GM19467 (cell line): ENCODE data around the gene TRPV4.

Source experiments
- ATAC-seq: cut with Tn5 transposase; IDR thresholded peaks from one replicate; pipeline ENCODE4 v1.9.1; 2021; ENCODE audit warnings: mild to moderate bottlenecking, moderate library complexity; ENCODE audit not compliant: unreplicated experiment

Gene TRPV4

GRCh38 chr12:109808876-109809646, 24.1 kb downstream of the TRPV4 start:
- no peak for ATAC-seq

- no peak for ATAC-seq
Observed at GRCh38 chr12:109807954-109808643, 25.1 kb downstream of the TRPV4 start.

- ATAC-seq: no peak
Observed at GRCh38 chr12:109804820-109805761, 28.1 kb downstream of the TRPV4 start.

- ATAC-seq: no peak
Observed at GRCh38 chr12:109803678-109804077, 29.5 kb downstream of the TRPV4 start.

- ATAC-seq: no peak
Observed at GRCh38 chr12:109802828-109803227, 30.4 kb downstream of the TRPV4 start.

- ATAC-seq: no peak
Observed at GRCh38 chr12:109800536-109800935, 32.7 kb downstream of the TRPV4 start.

GRCh38 chr12:109798691-109799090, 34.5 kb downstream of the TRPV4 start:
- ATAC-seq: no peak

GRCh38 chr12:109797905-109798669, 35.1 kb downstream of the TRPV4 start:
- no peak for ATAC-seq

- no peak for ATAC-seq
Observed at GRCh38 chr12:109796057-109796456, 37.1 kb downstream of the TRPV4 start.

- no peak for ATAC-seq
Observed at GRCh38 chr12:109795023-109795422, 38.2 kb downstream of the TRPV4 start.

GRCh38 chr12:109793826-109794501, 39.2 kb downstream of the TRPV4 start:
- no peak for ATAC-seq

GRCh38 chr12:109793411-109793810, 39.8 kb downstream of the TRPV4 start:
- no peak for ATAC-seq

GRCh38 chr12:109792992-109793391, 40.2 kb downstream of the TRPV4 start:
- no peak for ATAC-seq

GRCh38 chr12:109789526-109790048, 43.6 kb downstream of the TRPV4 start:
- no peak for ATAC-seq

- no peak for ATAC-seq
Observed at GRCh38 chr12:109786799-109787198, 46.4 kb downstream of the TRPV4 start.

GRCh38 chr12:109785854-109786253, 47.3 kb downstream of the TRPV4 start:
- ATAC-seq: no peak

GRCh38 chr12:109783965-109784244, 49.3 kb downstream of the TRPV4 start:
- no peak for ATAC-seq

GRCh38 chr12:109783135-109783964, 49.8 kb downstream of the TRPV4 start:
- no peak for ATAC-seq

GRCh38 chr12:109782326-109782703, 50.9 kb downstream of the TRPV4 start:
- ATAC-seq: no peak
